Endothelial cell of umbilical vein (primary cell): ENCODE data around the gene ZC3H13.

Source experiments
- POLR2AphosphoS5 ChIP-seq: IDR thresholded peaks from 2 replicates; pipeline ENCODE4 v1.6.1; 2012; ENCODE audit warnings: low read depth, mild to moderate bottlenecking, control low read depth, low read length, moderate library complexity; ENCODE audit not compliant: insufficient read depth
- TF ChIP-seq, protein P1 (sequence below), 2 donors: IDR thresholded peaks; 1 replicate in 1 of 2; 2 replicates in 1 of 2; pipeline ENCODE4 v1.5.1; 2011; ENCODE audit warnings: low read length in 2 of 2, mild to moderate bottlenecking in 2 of 2, moderate library complexity in 2 of 2, control low read depth in 1 of 2, inconsistent platforms in 1 of 2, low read depth in 1 of 2; ENCODE audit not compliant: insufficient read depth in 1 of 2; ENCODE audit errors: extremely low read depth in 1 of 2

DNA sequence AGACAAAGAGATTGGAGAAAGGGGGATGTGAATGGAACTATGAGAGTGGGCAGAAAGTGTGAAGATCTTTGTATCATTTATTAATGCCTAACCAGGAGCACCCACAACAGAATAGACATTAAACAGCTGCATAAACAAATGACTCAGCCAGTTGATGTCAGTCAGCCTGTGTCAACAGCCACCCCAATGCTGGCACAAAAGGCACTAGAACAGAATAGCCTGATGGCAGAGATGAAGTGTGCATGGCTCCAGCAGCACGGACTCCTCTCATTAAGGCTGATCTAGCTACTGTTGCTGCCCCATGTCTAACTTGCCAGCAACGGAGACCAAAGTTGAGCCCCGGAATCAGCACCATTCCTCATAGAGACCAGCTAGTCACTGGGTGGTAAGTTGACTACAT, 44.5 kb upstream of the ZC3H13 start:
- TF ChIP-seq POLR2AphosphoS5 = no peak
- TF ChIP-seq, protein P1, sequence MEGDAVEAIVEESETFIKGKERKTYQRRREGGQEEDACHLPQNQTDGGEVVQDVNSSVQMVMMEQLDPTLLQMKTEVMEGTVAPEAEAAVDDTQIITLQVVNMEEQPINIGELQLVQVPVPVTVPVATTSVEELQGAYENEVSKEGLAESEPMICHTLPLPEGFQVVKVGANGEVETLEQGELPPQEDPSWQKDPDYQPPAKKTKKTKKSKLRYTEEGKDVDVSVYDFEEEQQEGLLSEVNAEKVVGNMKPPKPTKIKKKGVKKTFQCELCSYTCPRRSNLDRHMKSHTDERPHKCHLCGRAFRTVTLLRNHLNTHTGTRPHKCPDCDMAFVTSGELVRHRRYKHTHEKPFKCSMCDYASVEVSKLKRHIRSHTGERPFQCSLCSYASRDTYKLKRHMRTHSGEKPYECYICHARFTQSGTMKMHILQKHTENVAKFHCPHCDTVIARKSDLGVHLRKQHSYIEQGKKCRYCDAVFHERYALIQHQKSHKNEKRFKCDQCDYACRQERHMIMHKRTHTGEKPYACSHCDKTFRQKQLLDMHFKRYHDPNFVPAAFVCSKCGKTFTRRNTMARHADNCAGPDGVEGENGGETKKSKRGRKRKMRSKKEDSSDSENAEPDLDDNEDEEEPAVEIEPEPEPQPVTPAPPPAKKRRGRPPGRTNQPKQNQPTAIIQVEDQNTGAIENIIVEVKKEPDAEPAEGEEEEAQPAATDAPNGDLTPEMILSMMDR (IDR thresholded peaks at IDR 0.05; ENCODE audit: extremely low read depth in 1 of 2, insufficient read depth in 1 of 2, low read depth in 1 of 2, low read length in 2 of 2) = no peak
